ENCODE results near the gene WDR19. TPM values are rescaled to one million over a fixed set of nuclear protein-coding genes. Genes with fewer than 3 reads are reported as not detected.

WDR19 gene
- total and polyA plus RNA-seq, 10 donors = 17.7 to 48.3 (median 24.6) TPM

- Histone ChIP-seq H3K4me3 (no peak overlapping the region), H3K36me3 (peaks cover 5 to 100% (median 76%) of the 10 kb centered on the region in 6 donors), H3K27me3 (replicated peaks in 1 of 7) (no peaks in the 10 kb centered on the region), H3K27ac (no peak overlapping the region), H3K4me1 (no peaks in the 10 kb centered on the region), H3K9me3 (no peaks in the 10 kb centered on the region)
- TF ChIP-seq POLR2AphosphoS5 (IDR thresholded peaks at IDR 0.05) (no peak), POLR2A (IDR thresholded peaks at IDR 0.05) (no peak), CTCF (IDR thresholded peaks at IDR 0.05 in 8 of 11, conservative IDR thresholded peaks at IDR 0.05 in 3 of 11) (no peak)
- WGBS, 5 donors = 86 to 91% (median 90%) methylated on average over 3 of the region's 3 CpGs
- no peak for DNase-seq
- intact Hi-C loops (cut with DNase I; ENCODE audit: low total_unique reads) = no loop called here
Measured at GRCh38 chr4:39303871-39304270, 121.5 kb downstream of the WDR19 start.

GRCh38 chr4:39304651-39305050, 122.3 kb downstream of the WDR19 start:
- no peak for TF ChIP-seq POLR2AphosphoS5 (IDR thresholded peaks at IDR 0.05)
- TF ChIP-seq POLR2A (IDR thresholded peaks at IDR 0.05) = no peak
- no peak for TF ChIP-seq CTCF (IDR thresholded peaks at IDR 0.05 in 8 of 11, conservative IDR thresholded peaks at IDR 0.05 in 3 of 11)
- 69 to 83% (median 74%) methylated on average over 5 of the region's 5 CpGs for WGBS, 5 donors
- H3K36me3 ChIP-seq = peaks cover 5 to 100% (median 73%) of the 10 kb centered on the region in 6 donors

GRCh38 chr4:39305912-39306677, 123.8 kb downstream of the WDR19 start:
- WGBS, 5 donors = 80 to 84% (median 83%) methylated on average over 14 of the region's 14 CpGs

More at GRCh38 chr4:39304651-39305050, 122.3 kb downstream of the WDR19 start:
- no peaks in the 10 kb centered on the region for H3K9me3 ChIP-seq
- intact Hi-C loops (cut with DNase I; ENCODE audit: low total_unique reads) = no loop called here
- H3K4me3 ChIP-seq = no peak overlapping the region
- H3K4me1 ChIP-seq = no peaks in the 10 kb centered on the region
- no peaks in the 10 kb centered on the region for H3K27me3 ChIP-seq (replicated peaks in 1 of 7)
- no peak for DNase-seq
- H3K27ac ChIP-seq = no peak overlapping the region

More at GRCh38 chr4:39305912-39306677, 123.8 kb downstream of the WDR19 start:
- no peak for TF ChIP-seq CTCF (IDR thresholded peaks at IDR 0.05 in 8 of 11, conservative IDR thresholded peaks at IDR 0.05 in 3 of 11)
- no peak for TF ChIP-seq POLR2A (IDR thresholded peaks at IDR 0.05)
- TF ChIP-seq POLR2AphosphoS5 (IDR thresholded peaks at IDR 0.05) = no peak
- no peak for DNase-seq
- Histone ChIP-seq H3K9me3 (no peaks in the 10 kb centered on the region), H3K27me3 (replicated peaks in 1 of 7) (no peaks in the 10 kb centered on the region), H3K4me1 (no peaks in the 10 kb centered on the region), H3K4me3 (no peak overlapping the region), H3K36me3 (peaks cover 0 to 100% (median 74%) of the 10 kb centered on the region in 6 donors), H3K27ac (no peak overlapping the region)
- intact Hi-C loops (cut with DNase I; ENCODE audit: low total_unique reads) = no loop called here

Measured in spleen (tissue), 11 donors.